NCI-H187 (cell line): Measurements from ENCODE around the gene DAAM1.

ENCODE experiments used
- DNase-seq, 2 experiments: peaks; one replicate each; lab custom pipeline; 2025; lab: John Stamatoyannopoulos, UW

Gene DAAM1

DNA sequence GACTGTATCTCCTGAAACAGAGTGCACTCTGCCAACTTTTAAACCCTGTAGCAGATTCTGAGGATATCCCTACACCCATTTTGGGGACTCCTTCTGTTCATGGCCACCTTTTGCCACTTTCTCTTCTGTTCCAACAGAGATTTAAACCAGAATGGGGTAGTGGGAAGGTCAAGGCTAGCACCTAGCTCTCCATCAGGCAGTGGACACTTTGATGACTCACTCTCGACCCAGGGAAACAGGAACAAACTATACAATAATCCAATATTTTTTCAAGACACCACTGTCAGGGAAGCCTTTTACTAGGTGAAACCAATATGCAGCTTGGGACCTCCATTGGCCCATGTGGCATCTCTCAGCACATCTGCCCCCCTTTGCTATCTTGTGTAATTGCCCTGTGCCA lies 103.6 kb downstream of the DAAM1 start:
- no peak for DNase-seq

DNA sequence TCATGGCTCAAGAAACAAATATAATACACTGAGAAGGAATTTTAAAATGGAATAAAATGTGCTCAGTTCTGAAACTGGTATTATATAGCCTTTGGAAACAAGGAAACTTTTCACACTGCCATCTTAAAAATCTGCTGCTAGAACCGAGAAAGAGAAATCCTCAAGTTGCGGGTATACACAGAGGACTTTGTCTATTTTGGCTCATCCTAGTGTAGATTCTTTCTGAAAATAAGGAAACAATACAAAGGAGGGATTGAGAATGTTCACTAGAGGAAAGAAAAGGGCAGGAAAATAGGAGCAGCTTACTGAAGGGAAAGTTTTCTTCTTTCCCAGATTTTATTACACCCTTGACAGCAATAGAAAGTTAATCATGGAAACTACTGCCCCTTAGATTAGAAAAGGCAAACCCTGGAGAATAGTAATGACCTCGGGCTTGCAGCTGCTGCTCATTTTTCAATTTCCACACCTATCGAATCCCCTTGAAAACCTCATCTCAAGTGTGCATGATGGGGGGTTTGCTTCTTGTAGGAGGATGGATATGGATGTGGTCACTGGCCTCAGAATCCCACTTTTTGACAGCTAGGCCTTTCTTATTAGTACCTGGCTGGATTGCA lies 104.6 kb downstream of the DAAM1 start:
- no peak for DNase-seq

DNA sequence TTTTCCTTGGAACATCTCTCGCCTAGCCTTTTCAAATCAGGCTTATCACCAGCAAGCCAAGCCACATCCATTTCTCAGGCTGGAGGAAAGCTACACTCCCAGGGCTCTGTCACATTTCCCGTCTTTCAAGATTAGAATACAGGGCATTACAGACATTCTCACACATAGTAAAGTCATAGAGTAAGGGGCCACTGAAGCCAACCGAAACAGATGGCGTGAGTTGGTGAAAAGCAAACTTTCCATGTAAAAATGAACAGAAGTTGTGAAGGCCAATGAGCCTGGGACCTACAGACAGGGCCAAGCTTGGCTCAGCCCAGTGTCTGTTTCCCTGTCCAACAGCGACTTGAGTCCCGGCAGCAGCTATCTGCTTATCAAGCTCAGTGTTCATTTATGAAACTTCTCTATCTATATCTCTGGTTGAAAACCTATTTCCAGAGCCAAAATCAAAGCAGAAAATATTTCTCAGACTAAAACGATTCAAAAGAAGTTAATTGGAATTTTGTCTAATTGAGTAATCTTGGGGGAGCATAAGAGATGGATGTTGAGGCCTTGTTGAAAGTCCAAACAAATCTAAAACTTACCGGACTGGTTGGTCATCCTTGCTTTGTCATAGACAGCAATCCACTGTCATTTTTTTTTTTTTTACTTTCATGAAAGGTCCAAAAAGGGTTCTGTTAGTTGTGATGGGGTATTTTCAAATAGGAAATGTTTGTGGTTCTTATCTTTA lies 105.6 kb downstream of the DAAM1 start:
- DNase-seq, result no peak

GRCh38 chr14:59294662-59294992 lies 106.2 kb downstream of the DAAM1 start:
- no peak for DNase-seq

DNA sequence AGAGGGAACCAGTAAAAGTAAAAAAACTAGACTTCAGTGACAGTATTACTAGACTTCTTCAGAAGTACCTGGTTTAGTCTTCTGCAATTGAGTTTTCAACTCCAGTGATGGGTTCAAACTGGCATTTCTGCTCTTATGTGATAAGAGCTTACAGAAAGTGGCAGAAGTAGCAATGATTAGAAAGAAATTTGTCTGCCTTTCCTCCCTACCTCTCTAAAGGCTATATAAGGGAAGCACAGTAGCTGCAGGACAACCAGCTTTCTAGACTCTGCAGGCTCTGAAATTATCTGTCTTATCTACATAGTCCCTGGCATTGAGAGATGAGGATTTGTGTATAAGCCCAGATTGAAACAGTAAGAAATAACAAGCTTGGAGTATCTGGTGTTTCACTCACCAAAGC lies 107.5 kb downstream of the DAAM1 start:
- no peak for DNase-seq

DNA sequence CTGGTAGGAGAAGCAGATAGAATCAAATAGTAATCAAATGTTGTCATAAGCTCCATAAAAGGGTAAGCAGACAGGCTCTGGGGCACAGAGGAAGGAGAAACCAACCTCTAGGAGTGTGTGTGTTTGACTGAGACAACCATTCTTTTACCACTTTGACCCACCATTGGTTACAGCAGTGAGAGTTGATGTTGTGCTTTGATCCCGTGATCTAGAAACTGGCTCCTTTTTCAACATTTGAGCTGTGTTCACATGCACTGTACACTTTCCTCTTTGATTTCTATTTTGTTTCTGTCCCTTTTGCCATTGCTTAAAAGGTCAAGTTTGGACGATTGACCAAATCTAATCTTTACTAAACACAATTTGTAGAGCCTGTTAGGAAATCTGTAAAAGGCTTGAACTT lies 108.0 kb downstream of the DAAM1 start:
- no peak for DNase-seq

DNA sequence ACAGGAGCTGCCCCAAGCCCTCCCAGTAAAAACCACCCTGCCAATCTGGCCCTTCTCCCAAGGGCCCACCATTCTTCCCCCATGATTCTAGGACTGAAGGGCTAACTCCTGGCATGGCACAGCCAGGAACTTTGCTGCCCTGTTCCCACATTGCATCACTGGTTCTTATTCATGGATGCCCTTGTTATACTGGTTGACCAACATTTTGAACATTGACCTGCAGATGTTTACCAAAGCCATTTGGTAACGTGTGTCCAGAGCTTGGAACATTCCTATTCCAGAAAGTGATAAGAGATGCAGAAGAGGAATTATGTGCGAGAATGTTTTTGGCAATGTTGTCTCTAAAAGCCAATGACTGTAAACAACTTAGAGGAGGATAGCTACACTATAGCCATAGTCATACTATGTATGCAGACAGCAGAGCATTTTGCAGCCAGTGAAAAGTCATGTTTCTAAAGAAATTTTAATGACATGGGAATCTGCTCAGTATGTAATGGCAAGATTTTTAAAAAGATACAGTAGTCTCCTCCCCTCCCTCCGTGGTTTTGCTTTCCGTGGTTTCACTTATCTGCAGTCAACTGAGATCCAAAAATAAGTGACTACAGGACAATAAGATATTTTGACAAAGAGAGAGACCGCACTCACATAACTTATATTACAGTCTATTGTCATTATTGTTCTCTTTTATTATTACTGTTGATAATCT lies 108.8 kb downstream of the DAAM1 start:
- DNase-seq, result no peak

GRCh38 chr14:59299731-59300130 lies 111.3 kb downstream of the DAAM1 start:
- no peak for DNase-seq

DNA sequence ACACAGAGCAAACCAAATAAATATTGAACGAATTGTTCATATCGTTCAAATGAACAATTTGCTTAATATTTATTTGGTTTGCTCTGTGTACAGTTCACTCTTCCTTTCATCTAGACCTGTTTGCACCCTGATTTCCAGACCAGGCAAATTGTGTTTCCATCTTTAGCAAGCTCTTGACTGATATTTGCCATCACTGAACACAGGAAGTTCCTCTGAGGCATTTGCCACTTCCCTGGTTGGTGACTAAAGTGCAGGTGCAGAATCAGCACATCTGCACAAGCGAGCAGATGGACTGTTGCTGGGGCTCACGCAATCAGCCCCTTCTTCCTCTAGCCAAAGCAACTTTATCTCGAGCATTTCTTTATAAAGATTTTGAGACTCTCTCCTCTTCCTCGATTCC lies 112.9 kb downstream of the DAAM1 start:
- DNase-seq, result no peak

GRCh38 chr14:59302313-59302712 lies 113.8 kb downstream of the DAAM1 start:
- no peak for DNase-seq

DNA sequence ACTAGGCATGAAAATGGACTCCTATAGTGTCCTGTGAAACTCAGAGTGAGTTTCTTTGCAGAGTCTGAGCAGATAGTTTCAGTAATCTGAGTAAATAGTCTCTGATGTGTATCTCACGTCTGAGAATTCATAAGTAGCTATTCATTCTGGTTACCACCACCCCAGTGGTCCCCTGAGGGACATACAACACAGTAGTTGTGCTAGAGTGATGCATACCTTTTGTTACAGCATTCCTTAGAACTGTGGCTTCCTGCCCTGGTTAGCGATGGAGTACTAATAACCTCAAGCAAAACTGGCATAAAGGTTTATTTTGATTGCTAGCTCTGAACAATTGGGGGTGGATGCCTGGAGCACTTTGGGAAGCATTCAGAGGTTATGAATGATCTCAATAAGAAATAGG lies 114.7 kb downstream of the DAAM1 start:
- no peak for DNase-seq

GRCh38 chr14:59305231-59305630 lies 116.8 kb downstream of the DAAM1 start:
- no peak for DNase-seq

DNA sequence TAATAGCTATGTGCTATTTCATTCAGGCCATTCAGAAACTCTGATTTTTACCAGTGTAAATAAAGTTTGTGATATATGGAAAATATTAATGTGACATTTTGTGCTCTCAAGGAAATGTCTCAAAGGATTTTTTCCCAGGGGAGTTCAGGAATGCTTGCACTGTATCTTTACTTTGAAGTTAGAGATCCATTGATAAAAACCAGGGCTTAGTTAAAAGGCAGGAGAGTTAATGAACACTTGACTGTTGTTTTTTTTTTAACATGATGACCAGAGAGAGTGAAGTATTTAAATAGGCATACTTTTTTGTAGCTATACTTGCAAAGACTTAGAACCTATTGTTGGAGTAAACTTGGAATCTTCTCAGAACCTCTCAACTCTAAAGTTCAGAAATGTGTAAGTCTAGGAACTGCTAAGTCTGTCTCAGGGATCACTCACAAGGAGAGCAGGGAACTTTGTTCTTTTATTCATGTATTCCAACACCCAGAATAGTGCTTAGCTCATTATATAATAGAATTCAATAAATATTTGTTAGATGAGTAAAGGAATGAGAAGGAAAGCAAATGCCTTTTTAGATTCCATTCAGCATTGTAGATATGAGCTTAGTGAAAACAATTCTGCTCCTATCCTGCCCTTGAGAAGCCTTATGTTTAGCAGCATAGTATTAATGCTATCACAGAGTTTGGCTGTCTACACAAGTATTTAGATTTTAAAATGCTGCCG lies 117.5 kb downstream of the DAAM1 start:
- DNase-seq, result no peak

- no peak for DNase-seq
Observed at GRCh38 chr14:59306775-59307174, 118.3 kb downstream of the DAAM1 start.

GRCh38 chr14:59308086-59308485 lies 119.6 kb downstream of the DAAM1 start:
- DNase-seq, result no peak

GRCh38 chr14:59308673-59309072 lies 120.2 kb downstream of the DAAM1 start:
- DNase-seq, result no peak

DNA sequence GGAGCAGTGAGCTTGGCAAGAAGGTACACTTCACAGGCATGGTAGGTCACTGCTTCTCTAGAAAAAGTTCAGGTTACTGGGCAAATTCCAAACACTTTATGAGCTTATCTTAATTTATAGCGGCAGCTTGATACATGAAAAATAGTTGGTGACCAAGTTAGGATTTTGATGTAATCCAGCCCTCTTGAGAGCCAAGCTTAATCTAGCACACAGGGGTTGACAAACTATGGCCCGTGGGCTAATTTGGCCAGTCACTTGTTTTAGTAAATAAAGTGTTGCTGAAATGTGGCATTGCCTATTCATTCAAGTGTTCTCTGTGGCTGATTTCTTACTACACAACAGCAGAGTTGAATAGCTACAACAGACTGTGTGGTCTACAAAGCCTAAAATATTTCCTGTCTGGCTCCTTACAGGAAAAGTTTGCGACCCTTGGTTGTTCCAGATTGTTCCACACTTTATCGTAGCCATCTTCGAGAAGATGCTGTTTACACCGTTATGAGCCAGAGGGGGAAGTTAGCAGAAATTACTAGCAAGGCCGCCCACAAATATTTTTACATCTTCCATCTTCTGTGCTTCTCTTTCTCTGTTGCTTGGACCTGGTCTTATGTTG lies 120.9 kb downstream of the DAAM1 start:
- no peak for DNase-seq

- no peak for DNase-seq
Observed at GRCh38 chr14:59310633-59311032, 122.2 kb downstream of the DAAM1 start.

- no peak for DNase-seq
Observed at GRCh38 chr14:59311723-59312122, 123.3 kb downstream of the DAAM1 start.

GRCh38 chr14:59313144-59313651 lies 124.7 kb downstream of the DAAM1 start:
- no peak for DNase-seq

DNA sequence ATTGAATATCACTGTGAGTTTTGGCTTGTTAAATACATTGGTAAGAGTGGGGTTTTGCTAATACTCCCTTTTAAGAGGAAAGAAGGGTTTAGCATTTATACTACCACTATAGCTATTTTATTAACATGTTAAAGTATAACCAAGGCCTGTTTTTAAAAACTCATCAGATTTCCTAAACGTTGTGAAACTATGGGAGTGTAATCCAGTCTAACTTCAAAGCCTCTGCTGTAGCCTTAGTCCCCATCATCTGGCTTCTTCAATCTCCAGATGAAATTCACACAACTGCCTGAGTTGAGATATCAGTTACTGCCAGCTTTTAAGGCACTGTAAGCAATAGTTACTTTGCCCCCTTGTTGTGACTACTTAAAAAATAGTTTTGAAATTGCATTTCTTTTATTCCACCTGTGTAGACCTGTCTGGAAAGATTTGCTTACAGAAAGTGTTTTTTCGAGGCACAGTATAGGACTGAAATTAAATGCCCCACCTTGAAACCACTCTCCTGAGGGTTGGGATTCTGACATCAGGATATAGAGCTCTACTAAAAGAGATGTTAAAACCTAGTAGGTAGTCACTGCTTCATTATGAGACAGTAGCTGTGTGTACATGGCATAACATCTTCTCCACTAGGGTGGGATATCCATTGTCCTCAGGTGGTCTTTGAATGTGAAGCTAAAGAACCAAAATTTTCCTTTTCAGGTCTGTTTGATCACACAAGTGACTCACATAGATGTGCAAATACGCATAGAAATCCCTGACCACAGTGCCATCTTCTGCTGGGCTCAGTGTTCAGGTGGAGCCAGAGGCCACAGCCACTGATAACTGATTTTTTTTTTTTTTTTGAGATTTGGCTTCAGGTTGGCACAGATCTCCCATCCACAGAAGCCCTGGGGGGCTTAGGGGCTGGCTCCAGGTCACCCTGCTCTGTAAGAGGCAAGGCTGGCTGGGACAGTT lies 125.5 kb downstream of the DAAM1 start:
- DNase-seq, result no peak
